ENCODE results near the gene KCNJ14. TPM values are rescaled to one million over a fixed set of nuclear protein-coding genes. Genes with fewer than 3 reads are reported as not detected.
A peak's percentile ranks its signal among the peaks of the same experiment; 100 is the strongest.
"Not testable (repeated sequence)": the region's sequence is repeated elsewhere in the genome, so short reads cannot be mapped to it uniquely, and the experiment has no call there.

The KCNJ14 gene
- polyA plus RNA-seq, 10 donors, result 0.59 to 1.1 (median 0.72) TPM

GRCh38 chr19:48470856-48471255 lies 15.5 kb downstream of the KCNJ14 start:
- DNase-seq, result no peak

GRCh38 chr19:48471836-48472235 lies 16.5 kb downstream of the KCNJ14 start:
- DNase-seq, result no peak

GRCh38 chr19:48473161-48473966 lies 18.0 kb downstream of the KCNJ14 start:
- DNase-seq, result no peak

- DNase-seq, result no peak
Measured at GRCh38 chr19:48474084-48474592, 18.8 kb downstream of the KCNJ14 start.

GRCh38 chr19:48475369-48476068 lies 20.1 kb downstream of the KCNJ14 start:
- DNase-seq, result no peak

GRCh38 chr19:48476176-48476575 lies 20.8 kb downstream of the KCNJ14 start:
- no peak for DNase-seq

- no peak for DNase-seq
Measured at GRCh38 chr19:48477067-48477685, 21.8 kb downstream of the KCNJ14 start.

- DNase-seq, result no peak
Measured at GRCh38 chr19:48477698-48478338, 22.4 kb downstream of the KCNJ14 start.

- no peak for DNase-seq
Measured at GRCh38 chr19:48478339-48479256, 23.2 kb downstream of the KCNJ14 start.

- DNase-seq, result no peak
Measured at GRCh38 chr19:48479686-48480085, 24.3 kb downstream of the KCNJ14 start.

- peak in 2 of 3 donors; percentile 52 to 78 for DNase-seq
Measured at GRCh38 chr19:48480183-48480557, 24.8 kb downstream of the KCNJ14 start.

- peak in 2 of 3 donors; percentile 58 to 84 for DNase-seq
Measured at GRCh38 chr19:48480558-48481500, 25.5 kb downstream of the KCNJ14 start.

GRCh38 chr19:48481846-48482639 lies 26.7 kb downstream of the KCNJ14 start:
- DNase-seq, result no peak

GRCh38 chr19:48483301-48483700 lies 27.9 kb downstream of the KCNJ14 start:
- DNase-seq, result no peak

GRCh38 chr19:48484247-48484893 lies 29.0 kb downstream of the KCNJ14 start:
- no peak for DNase-seq

- no peak for DNase-seq
Measured at GRCh38 chr19:48484931-48485612, 29.7 kb downstream of the KCNJ14 start.

GRCh38 chr19:48486706-48487105 lies 31.3 kb downstream of the KCNJ14 start:
- DNase-seq, result not testable (repeated sequence)

- no peak for DNase-seq
Measured at GRCh38 chr19:48487544-48487943, 32.2 kb downstream of the KCNJ14 start.
